Astrocyte of the hippocampus (primary cell): Measurements from ENCODE around the gene PLXDC1.
A peak's percentile ranks its signal among the peaks of the same experiment; 100 is the strongest.

Experiments
- DNase-seq: peaks from one replicate; pipeline ENCODE4 v3.0.0; 2011; ENCODE audit warnings: low read depth, low spot score

The PLXDC1 gene

DNA sequence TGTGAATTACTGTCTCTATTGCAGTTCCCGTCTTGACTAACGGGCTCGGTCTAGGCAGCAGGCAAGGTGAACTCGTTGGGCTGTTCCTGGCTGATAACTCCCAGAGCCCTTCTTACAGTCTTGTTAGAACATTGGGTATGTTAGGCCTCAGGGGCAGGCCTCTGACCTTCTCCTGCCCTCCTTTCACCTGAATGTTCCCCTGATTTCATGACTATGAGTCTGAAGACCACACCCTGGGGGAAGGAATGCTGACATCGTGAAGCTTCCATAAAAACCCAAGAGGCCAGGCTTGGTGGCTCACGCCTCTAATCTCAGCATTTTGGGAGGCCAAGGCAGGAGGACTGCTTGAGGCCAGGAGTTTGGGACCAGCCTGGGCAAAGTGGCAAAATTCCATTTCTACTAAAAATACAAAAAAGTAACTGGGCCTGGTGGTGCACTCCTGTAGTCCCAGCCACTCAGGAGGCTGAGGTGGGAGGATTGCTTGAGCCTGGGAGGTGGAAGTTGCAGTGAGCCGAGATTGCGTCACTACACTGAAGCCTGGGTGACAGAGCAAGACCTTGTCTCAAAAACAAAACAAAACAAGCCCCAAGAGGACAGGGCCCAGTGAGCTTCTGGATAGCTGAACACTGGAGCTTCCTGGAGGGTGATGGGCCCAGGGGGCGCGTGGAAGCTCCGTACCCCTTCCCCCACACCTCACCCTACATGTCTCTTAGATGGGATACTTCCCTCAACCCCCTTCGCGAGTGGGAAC, 136.5 kb downstream of the PLXDC1 start:
- DNase-seq = no peak

DNA sequence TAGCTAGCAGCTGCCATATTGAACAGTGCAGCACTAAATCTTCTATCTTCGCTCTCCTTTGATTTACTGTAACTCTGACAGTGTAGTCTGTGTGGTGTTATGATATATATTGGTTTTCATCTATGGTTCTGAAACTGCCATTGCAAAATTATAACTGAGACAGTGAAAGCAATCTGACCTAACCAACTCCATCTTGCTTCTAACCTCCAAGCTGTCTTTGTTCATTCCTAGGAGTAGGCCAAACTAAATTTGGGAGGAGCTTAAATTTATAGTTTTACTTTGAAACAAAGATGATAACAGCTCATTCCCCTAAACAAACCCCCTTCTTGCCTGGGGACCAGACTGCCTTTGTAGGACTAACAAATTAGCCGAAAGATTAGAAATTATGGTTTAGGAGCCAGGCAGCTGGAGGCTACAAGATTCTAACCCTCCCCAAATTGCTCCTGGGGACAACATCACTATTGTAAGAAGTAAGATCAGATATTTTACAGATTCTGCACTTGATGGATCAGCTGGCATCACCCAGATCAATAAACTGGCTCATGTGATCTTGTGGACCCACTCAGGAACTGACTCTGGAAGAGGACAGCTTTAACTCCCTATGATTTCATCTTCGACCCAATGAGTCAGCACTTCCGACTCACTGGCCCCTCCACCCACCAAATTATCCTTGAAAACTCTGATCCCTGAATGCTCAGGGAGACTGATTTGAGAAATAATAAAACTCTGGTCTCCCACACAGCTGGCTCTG, 137.2 kb downstream of the PLXDC1 start:
- peak; percentile 15 for DNase-seq
